ENCODE results near the gene RNU1-2.
"Not testable (repeated sequence)": the region's sequence is repeated elsewhere in the genome, so short reads cannot be mapped to it uniquely, and the experiment has no call there.

Gene RNU1-2

GRCh38 chr1:16925635-16926490, 30.1 kb downstream of the RNU1-2 start:
- in situ Hi-C loops (cut with HindIII; ENCODE audit: low sequenced_read_pairs): no loop called here

- in situ Hi-C loops (cut with HindIII; ENCODE audit: low sequenced_read_pairs): no loop called here
Measured at GRCh38 chr1:16926491-16927073, 30.8 kb downstream of the RNU1-2 start.

GRCh38 chr1:16927256-16927655, 31.5 kb downstream of the RNU1-2 start:
- in situ Hi-C loops (cut with HindIII; ENCODE audit: low sequenced_read_pairs): no loop called here

- in situ Hi-C loops (cut with HindIII; ENCODE audit: low sequenced_read_pairs): no loop called here
Measured at GRCh38 chr1:16927711-16928485, 32.1 kb downstream of the RNU1-2 start.

GRCh38 chr1:16929146-16930041, 33.6 kb downstream of the RNU1-2 start:
- in situ Hi-C loops (cut with HindIII; ENCODE audit: low sequenced_read_pairs): not testable (repeated sequence)

GRCh38 chr1:16931206-16931934, 35.6 kb downstream of the RNU1-2 start:
- in situ Hi-C loops (cut with HindIII; ENCODE audit: low sequenced_read_pairs): not testable (repeated sequence)

GRCh38 chr1:16933945-16934344, 38.2 kb downstream of the RNU1-2 start:
- in situ Hi-C loops (cut with HindIII; ENCODE audit: low sequenced_read_pairs): not testable (repeated sequence)

- in situ Hi-C loops (cut with HindIII; ENCODE audit: low sequenced_read_pairs): not testable (repeated sequence)
Measured at GRCh38 chr1:16936580-16936979, 40.8 kb downstream of the RNU1-2 start.

- in situ Hi-C loops (cut with HindIII; ENCODE audit: low sequenced_read_pairs): no loop called here
Measured at GRCh38 chr1:16938351-16939321, 42.9 kb downstream of the RNU1-2 start.

GRCh38 chr1:16939386-16940180, 43.8 kb downstream of the RNU1-2 start:
- in situ Hi-C loops (cut with HindIII; ENCODE audit: low sequenced_read_pairs): not testable (repeated sequence)

- in situ Hi-C loops (cut with HindIII; ENCODE audit: low sequenced_read_pairs): no loop called here
Measured at GRCh38 chr1:16944038-16944437, 48.3 kb downstream of the RNU1-2 start.

GRCh38 chr1:16945512-16945911, 49.7 kb downstream of the RNU1-2 start:
- in situ Hi-C loops (cut with HindIII; ENCODE audit: low sequenced_read_pairs): not testable (repeated sequence)

All from DLD1 (cell line).